HG02623 (cell line): ENCODE measurements around the gene POTEH.
"Not testable (repeated sequence)": the region's sequence is repeated elsewhere in the genome, so short reads cannot be mapped to it uniquely, and the experiment has no call there.

ENCODE experiments used
- ATAC-seq: cut with Tn5 transposase; IDR thresholded peaks from one replicate; pipeline ENCODE4 v1.9.1; 2021; ENCODE audit warnings: moderate library complexity; ENCODE audit not compliant: unreplicated experiment

POTEH gene

DNA sequence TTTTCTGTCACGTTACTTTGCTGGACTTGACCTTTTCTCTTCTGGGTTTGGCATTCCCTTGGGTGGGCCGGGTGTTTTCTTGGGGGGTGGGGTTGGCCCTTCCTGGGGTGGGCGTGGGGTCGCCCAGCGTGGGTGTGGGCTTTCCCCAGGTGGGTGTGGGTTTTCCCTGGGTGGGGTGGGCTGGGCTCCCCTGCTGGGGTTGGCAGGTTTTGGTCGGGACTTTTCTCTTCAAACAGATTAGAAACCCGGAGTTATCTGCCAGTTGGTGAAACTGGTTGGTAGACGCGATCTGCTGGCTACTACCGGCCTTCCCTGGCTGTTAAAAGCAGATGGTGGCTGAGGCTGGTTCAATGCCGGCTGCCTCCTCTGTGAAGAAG is at the start of gene POTEH:
TSS of gene POTEH (plus strand) at position 278 of the 377 bp plus-strand sequence. CDS start at position 330, 52 bp downstream.
- not testable (repeated sequence) for ATAC-seq

DNA sequence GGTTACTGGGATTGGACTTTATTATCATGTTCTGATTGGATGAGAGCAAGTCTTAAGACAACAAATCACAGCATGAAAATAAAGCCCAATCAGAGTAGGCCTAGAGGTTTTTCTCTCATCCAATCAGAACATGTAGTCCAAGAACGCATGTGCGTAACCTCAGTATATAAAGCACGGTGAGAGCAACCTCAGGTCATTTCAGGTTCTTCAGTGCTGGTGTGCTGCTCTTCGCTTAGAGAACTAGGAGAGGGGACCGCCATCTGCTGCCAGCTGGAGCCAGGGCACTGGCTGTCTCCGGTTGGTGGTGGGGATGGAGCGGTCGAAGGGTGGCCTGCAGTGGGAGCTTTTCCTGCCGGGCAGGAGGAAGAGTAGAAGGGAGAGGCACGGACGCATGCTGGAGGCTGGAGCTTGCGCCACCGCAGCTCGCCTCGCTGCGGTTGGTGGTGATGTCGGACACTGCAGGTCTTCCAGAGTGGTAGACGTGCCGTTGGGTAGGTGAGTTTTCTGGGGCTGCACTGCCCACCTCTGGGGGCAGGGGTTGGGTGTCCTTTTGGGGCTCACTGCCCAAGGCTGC is 47.5 kb upstream of the POTEH start:
- ATAC-seq = not testable (repeated sequence)

DNA sequence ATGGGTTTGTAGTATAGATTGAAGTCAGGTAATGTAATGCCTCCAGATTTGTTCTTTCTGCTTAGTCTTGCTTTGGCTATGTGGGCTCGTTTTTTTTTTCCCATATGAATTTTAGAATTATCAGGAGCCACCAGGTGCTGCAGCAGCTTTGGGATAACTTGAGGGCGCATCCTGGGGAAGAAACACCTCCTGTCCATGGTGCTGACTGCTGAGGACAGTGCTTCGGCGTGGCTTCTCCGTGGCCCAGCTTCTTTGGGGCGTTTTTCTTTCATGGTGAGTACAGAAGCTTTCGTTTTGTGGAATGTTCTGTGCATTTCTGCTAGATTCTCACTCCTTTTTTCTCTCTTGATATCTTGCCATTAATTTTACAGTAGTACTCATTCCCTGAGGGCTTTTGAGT is 37.9 kb upstream of the POTEH start:
- not testable (repeated sequence) for ATAC-seq

DNA sequence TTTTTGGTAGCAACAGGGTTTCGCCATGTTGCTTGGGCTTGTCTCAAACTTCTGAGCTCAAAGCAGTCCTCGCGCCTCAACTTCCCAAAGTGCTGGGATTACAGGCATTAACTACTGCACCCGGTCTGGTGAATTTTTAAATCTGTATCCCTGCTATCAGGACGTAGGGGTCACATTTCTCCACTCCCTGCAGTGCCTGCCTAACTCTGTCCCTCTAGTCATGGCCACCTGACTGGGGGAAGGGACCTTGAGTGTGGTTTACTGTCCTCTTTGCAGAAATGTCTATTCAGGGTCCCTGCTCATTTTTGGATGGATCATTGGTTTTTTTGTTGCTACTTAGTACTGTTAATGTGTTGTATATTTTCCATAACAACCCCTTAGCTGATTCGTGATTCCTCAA is 37.1 kb upstream of the POTEH start:
- ATAC-seq = not testable (repeated sequence)

DNA sequence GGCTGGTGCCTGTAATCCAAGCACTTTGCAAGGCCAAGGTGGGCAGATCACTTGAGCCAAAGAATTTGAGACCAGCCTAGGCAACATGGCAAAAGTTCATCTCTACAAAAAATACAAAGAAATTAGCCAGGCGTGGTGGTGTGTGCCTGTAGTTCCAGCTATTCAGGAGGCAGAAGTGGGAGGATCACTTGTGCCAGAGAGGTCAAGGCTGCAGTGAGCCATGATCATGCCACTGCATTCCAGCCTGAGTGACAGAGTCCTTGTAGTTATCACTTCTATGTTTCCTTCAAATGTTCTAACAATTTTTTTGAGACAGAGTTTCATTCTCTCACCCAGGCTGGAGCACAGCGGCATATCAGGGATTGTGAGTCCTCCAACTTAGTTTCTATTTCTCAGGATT is 36.6 kb upstream of the POTEH start:
- not testable (repeated sequence) for ATAC-seq

DNA sequence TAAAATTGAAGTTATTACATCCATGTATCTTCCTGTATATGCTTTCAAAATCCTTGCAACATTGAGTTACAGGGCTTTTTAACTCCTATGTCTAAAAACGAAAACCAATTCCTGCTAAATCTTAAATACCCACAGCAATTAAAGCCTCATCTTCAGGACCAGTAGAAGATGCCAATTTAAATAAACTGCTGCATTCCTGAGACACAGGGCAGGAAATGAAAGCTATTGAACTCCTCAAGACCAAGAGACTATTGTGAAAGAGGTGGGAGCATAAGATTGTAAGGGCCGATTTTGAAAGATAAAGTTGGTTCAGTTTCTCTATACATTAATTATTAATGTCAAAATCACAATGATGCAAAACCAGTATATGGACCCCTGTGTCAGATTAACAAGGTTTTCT is 28.7 kb upstream of the POTEH start:
- ATAC-seq = not testable (repeated sequence)

DNA sequence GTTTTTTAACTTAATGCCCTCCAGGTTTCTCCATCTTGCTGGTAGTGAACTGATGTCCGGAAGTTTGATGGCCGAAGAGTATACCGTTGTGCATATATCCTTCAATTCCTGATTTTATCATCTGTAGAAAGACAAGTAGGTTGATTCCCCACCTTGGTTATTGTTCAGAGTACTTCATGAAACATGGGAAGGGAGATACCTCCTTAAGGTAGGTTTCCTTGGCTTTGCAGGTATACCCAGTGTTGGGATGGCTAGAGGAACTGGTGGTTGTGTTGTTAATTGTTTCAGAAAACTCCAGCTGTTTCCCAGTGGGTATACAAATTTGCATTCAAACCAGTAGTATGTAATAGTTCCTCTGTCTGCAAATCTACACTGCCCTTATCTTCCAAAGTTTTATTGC is 25.1 kb upstream of the POTEH start:
- not testable (repeated sequence) for ATAC-seq

DNA sequence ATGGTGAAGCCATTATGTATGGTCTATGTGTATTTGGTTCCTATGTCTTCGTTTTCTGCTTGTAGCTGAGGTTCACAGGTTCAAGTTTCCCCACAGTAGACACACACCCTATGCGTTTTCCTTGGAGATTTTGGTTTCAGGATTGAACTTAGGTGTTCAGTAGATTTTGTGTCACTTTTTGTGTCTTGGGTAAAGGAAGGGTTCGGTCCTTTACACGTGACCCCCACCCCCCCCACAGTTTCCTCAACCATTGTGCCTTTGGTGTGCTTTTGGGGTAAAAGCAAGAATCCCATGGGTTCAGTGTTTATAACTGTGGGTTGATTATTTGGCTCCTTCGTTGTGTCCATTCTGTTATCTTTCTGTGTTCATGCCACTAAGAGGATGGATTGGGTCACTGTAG is 24.3 kb upstream of the POTEH start:
- not testable (repeated sequence) for ATAC-seq

DNA sequence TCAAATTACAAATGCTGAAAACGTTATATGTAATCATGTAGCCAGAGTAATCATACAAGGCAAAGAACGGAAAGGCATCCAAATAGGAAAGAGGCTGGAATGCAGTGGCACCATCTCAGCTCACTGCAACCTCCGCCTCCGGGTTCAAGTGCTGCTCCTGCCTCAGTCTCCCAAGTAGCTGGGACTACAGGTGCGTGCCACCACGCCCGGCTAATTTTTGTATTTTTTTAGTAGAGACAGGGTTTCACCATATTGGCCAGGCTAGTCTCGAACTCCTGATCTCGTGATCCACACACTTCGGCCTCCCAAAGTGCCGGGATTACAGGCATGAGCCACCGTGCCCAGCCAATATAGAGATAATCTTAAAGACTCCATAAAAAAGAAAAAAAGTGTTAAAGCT is 20.4 kb upstream of the POTEH start:
- ATAC-seq = not testable (repeated sequence)

DNA sequence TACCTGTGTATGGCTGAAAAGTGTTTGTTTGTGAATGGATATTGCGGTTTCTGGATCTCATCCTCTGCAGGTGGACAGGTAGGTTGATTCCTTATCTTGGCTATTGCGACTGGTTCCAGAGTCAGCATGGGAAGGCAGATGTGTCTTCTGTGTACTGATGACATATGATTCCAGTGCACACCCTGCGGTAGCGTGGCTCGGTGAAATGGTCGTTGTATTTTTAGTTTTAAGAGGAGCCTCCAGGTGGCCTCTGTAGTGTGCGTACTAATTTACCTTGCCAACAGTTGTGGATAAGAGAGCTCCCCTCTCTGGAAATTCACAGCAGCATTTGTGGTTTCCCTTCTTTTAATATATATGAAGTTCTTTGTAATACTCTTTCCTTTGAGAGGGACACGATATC is 10.1 kb upstream of the POTEH start:
- ATAC-seq = not testable (repeated sequence)

DNA sequence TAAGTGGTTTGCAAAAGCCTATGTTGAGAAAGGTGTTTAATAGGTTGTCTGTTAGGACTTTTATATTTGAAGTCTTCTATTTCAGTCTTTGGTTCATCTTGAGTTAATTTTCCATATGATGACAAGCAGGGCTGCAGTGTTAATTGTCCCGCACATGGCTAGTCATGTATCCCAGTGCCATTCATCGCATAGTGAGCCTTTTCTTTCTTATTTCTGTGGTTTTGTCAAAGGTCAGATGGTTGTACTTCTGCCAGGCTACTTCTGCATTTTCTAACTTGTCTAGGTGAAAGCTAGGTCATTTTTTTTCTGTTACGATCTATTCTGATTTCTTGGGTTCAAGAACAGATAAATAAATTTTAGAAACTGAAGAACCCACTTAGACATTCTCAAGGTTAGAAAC is 5.7 kb upstream of the POTEH start:
- not testable (repeated sequence) for ATAC-seq

DNA sequence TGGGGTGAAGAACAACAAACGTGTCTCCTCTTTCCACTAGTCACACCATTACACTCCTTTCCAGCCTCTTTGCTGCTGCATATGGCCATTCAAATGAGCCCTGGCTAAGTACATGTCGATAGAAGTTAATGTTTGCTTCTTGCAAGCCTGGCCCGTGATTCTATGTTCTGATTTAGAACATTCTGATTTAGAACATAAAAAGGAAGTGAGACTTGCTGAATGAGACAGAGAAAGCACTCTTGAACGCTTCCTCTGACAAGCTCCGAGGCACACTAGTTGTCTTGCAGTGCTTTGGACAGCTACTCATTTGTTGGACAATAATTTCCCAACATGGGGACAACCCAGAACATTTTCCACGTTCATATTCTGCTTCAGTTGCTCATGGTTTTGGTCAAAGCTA is 5.1 kb upstream of the POTEH start:
- ATAC-seq = peak; percentile 78

DNA sequence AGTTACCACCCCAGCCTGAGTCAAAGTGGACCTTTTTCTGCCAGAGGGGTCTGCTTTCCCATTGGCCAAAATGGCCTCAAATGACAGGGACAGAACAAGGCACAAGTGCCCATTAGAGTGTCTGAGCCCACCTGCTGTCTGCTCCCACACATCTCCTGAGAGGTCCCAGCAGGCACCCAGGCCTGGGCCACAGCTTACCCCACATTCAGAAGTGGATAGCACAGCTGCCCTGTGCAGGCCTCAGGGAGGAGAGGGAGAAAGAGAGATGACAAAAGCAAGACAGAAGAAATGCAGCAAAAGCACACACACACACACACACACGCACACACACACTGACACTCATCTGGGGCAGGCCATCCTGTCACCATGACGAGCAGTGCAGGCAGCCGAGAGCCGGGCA is 4.2 kb upstream of the POTEH start:
- not testable (repeated sequence) for ATAC-seq

DNA sequence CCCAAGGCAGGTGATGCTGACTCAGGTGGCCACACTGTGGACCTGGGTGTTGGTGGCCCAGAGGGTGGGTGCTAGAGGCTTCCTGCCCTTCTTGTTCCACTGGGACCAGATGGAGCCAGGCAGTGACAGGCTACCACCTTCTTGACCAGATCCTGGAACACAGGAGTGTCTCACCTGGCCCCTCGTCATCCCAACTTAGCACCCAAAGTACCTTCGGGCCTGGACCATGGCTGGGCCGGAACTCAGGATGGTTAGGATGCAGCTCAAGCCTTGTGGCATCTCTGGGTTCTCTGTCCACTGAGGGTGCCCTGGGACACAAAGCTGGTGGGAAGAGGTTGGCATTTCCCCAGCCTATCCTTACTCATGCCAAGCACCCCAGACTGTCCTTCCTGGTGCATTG is 2.7 kb upstream of the POTEH start:
- not testable (repeated sequence) for ATAC-seq

DNA sequence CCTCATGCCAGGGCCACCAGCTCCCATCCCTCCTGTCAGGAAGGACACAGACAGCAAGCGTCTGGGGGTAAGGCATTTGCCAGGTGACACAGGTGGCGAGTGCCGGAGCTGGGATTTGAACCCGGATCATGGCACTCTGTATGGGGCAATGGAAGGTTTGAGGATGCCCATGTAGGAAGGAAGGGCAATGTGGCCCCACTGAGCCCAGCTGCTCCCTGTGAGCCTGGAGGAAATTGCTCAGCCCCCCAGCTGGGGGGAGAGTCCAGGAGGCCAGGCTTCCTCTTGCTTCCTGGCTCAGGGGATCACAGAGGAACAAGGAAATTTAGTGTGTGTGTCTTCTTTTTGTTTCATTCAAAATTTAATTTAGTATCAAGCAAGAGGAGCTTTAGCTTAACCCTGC is 2.1 kb upstream of the POTEH start:
- ATAC-seq = not testable (repeated sequence)

DNA sequence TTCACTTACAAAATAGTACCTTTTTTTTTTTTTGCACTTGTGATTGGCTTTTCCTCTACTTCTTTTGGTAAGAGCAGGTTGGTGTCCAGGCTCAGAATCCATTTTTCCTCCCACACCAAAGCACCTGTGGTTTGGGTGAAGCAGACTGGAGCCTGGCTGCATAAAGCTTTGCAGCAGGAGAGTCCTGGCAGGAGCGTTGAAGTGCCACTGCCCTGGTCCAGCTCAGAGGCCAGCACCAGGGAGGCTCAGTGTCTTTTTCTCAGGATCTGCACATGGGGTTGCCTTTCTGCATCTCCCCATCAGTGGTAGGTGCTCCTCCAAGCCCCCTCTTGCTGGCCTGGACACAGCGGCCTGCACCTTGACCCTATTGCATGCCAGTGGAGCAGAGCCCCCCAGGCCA is 1.7 kb upstream of the POTEH start:
- not testable (repeated sequence) for ATAC-seq

DNA sequence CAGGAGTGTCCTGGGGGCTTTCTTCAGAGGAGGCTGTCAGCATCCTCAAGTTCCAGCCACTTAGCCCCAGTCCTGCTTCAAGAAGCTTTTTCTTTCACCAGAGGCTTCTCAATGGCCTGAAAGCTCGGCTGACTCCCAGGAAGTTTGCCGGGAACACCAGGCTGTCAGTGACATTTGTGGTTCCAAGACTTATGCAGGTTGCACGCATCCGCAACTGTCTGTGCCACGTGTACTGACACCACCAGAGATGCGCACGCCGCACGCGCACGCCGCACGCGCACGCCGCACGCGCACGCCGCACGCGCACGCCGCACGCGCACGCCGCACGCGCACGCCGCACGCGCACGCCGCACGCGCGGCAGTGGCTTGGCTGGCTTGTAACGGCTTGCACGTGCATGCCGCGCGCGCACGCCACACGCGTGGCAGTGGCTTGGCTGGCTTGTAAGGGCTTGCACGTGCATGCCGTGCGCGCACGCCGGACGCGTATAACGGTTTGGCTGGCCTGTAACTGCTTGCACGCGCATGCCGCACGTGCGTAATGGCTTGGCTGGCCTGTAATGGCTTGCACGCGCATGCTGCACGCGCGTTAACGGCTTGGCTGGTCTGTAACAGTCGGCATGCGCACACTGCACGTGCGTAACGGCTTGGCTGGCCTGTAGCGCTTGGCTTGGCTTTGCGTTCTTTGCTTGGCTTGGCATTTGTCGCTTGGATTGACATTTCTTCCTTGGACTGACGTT is 646 bp upstream of the POTEH start:
- not testable (repeated sequence) for ATAC-seq

DNA sequence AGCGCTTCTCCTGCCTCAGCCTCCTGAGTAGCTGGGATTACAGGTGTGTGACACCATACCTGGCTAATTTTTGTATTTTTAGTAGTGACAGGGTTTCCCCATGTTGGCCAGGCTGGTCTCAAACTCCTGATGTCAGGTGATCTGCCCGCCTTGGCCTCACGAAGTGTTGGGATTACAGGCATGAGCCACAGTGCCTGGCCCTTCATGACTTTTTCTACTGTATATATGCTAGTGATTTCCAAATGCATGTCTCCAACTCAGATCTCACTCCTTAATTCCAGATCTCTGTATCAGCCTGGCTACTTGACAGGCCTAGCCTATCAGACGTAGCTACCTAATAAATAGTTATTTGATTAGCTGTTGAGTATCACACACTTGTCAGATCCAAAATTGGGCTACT is 23.8 kb downstream of the POTEH start:
- not testable (repeated sequence) for ATAC-seq

DNA sequence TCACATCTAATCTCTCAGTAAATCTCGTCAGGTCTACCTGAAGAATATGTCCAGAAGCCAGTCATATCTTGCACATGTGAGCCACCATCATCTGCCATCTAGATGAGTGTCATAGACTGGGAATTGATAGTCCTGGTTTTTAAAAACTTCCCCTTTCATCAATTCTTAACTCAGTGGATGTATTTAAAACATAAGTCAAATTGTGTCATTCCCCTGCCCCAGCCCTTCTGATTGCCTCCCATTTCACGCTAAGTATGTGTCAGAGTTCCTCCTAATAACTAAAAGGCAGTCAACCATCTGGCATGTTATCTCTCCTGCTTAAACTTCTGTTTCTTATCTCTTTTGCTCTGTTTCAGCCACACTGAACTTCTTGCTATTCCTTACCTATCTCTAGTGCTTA is 24.3 kb downstream of the POTEH start:
- ATAC-seq = not testable (repeated sequence)

DNA sequence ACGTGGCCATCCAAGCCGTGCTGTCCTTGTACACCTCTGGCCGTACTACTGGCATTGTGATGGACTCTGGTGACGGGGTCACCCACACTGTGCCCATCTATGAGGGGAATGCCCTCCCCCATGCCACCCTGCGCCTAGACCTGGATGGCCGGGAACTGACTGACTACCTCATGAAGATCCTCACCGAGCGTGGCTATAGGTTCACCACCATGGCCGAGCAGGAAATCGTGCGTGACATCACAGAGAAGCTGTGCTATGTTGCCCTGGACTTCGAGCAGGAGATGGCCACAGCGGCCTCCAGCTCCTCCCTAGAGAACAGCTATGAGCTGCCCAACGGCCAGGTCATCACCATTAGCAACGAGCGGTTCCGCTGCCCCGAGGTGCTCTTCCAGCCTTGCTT is 32.1 kb downstream of the POTEH start:
- not testable (repeated sequence) for ATAC-seq

DNA sequence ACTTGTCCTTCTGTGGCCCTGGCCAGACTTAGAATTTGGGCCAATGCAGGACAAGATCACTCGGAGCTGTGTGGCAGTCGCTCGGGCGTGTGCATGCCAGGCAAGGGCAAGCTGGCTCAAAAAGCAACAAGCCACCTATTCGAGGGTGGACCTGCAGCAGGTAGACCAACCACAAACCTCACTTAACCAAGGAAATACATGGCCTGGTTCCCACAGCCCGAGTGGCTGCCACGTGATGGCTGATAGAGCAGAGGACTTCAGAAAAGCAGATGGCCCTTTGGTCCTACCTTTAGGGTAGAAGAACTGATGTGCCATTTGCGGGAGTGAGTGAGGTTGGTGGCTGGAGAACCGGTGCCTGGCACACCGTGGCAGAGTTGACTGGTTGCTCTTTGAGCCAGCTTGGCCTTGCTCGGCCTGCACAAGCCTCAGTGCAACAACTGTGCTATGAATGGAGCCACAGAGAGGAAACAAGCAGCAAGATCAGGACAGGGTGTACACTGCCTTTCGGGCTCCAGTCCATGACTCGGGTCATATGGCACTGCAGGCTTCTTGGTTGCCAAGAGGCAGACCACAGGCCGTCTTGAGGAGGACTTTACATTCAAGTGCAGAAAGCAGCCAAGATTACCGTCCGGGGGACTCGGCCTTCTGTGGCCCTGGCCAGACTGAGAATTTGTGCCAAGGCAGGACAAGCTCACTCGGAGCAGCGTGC is 39.5 kb downstream of the POTEH start:
- not testable (repeated sequence) for ATAC-seq

DNA sequence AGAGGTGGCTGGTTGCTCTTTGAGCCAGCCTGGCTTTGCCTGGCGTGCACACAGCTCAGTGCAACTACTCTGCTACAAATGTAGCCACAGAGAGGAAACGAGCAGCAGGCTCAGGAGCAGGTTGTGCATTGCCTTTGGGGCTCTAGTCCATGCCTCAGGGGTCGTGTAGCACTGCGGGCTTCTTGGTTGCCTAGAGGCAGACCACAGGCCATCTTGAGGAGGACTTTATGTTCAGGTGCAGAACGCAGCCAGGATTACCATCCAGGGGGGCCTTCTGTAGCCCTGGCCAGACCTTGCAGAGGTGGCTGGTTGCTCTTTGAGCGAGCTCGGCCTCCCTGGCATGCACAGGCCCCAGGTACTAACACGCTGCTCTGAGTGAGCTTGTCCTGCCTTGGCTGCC is 41.2 kb downstream of the POTEH start:
- not testable (repeated sequence) for ATAC-seq
